HG03103 (cell line): Measurements from ENCODE around the gene FAM149A.

Experiments
- ATAC-seq: cut with Tn5 transposase; IDR thresholded peaks from one replicate; pipeline ENCODE4 v1.9.1; 2021; ENCODE audit warnings: low read depth; ENCODE audit not compliant: unreplicated experiment

FAM149A gene

GRCh38 chr4:186200516-186200915 lies 96.0 kb downstream of the FAM149A start:
- no peak for ATAC-seq

- no peak for ATAC-seq
Observed at GRCh38 chr4:186201010-186201409, 96.5 kb downstream of the FAM149A start.

GRCh38 chr4:186201535-186202230 lies 97.2 kb downstream of the FAM149A start:
- ATAC-seq = peak; percentile 99

- no peak for ATAC-seq
Observed at GRCh38 chr4:186202490-186203140, 98.1 kb downstream of the FAM149A start.

GRCh38 chr4:186203406-186203805 lies 98.9 kb downstream of the FAM149A start:
- no peak for ATAC-seq

- ATAC-seq = no peak
Observed at GRCh38 chr4:186204103-186204559, 99.6 kb downstream of the FAM149A start.

- ATAC-seq = no peak
Observed at GRCh38 chr4:186204686-186205085, 100.2 kb downstream of the FAM149A start.

- ATAC-seq = no peak
Observed at GRCh38 chr4:186205156-186205555, 100.7 kb downstream of the FAM149A start.

- no peak for ATAC-seq
Observed at GRCh38 chr4:186216465-186217024, 112.0 kb downstream of the FAM149A start.

GRCh38 chr4:186217733-186218293 lies 113.3 kb downstream of the FAM149A start:
- no peak for ATAC-seq

GRCh38 chr4:186221624-186222023 lies 117.1 kb downstream of the FAM149A start:
- ATAC-seq = no peak
